ENCODE results near the gene MIEN1. TPM values are rescaled to one million over a fixed set of nuclear protein-coding genes. Genes with fewer than 3 reads are reported as not detected.
A peak's percentile ranks its signal among the peaks of the same experiment; 100 is the strongest.
"Not testable (repeated sequence)": the region's sequence is repeated elsewhere in the genome, so short reads cannot be mapped to it uniquely, and the experiment has no call there.

The MIEN1 gene
- total RNA-seq, 2 experiments from 2014 or later = 30.7 to 33.3 TPM

GRCh38 chr17:39737760-39738567 is 7.6 kb upstream of the MIEN1 start, which contains the start of gene GRB7:
Gene GRB7 (plus strand): TSS chr17:39737938. CDS start chr17:39742302, 4,364 bp downstream.
- Mint-ChIP-seq H3K9me3 (no peaks in the 10 kb centered on the region), H3K36me3 (no peaks in the 10 kb centered on the region), H3K4me1 (peaks cover 17% of the 10 kb centered on the region), H3K27me3 (peaks cover 29% of the 10 kb centered on the region), H3K4me3 (peak within 1 kb of the TSS; percentile 79), H3K27ac (peak within 1 kb of the TSS; percentile 74)
- no peak for DNase-seq

- H3K27ac Mint-ChIP-seq = no peak overlapping the region
- no peaks in the 10 kb centered on the region for H3K9me3 Mint-ChIP-seq
- no peaks in the 10 kb centered on the region for H3K36me3 Mint-ChIP-seq
- H3K27me3 Mint-ChIP-seq = peaks cover 29% of the 10 kb centered on the region
- peaks cover 17% of the 10 kb centered on the region for H3K4me1 Mint-ChIP-seq
- no peak for DNase-seq
- H3K4me3 Mint-ChIP-seq = no peak overlapping the region
Measured at GRCh38 chr17:39737206-39737759, 7.0 kb upstream of the MIEN1 start.

GRCh38 chr17:39736319-39737165 is 6.2 kb upstream of the MIEN1 start:
- Mint-ChIP-seq H3K27me3 (peaks cover 29% of the 10 kb centered on the region), H3K27ac (no peak overlapping the region), H3K36me3 (no peaks in the 10 kb centered on the region), H3K4me3 (no peak overlapping the region), H3K9me3 (no peaks in the 10 kb centered on the region), H3K4me1 (peaks cover 17% of the 10 kb centered on the region)
- no peak for DNase-seq

- no peaks in the 10 kb centered on the region for H3K9me3 Mint-ChIP-seq
- peaks cover 17% of the 10 kb centered on the region for H3K4me1 Mint-ChIP-seq
- peaks cover 29% of the 10 kb centered on the region for H3K27me3 Mint-ChIP-seq
Measured at GRCh38 chr17:39735882-39736281, 5.5 kb upstream of the MIEN1 start.

GRCh38 chr17:39732586-39732985 is 2.3 kb upstream of the MIEN1 start:
- no peaks in the 10 kb centered on the region for H3K9me3 Mint-ChIP-seq
- no peak for DNase-seq
- no peak overlapping the region for H3K4me3 Mint-ChIP-seq
- peaks cover 5% of the 10 kb centered on the region for H3K27me3 Mint-ChIP-seq
- no peak overlapping the region for H3K27ac Mint-ChIP-seq
- H3K4me1 Mint-ChIP-seq = peaks cover 14% of the 10 kb centered on the region
- no peaks in the 10 kb centered on the region for H3K36me3 Mint-ChIP-seq

More at GRCh38 chr17:39735882-39736281, 5.5 kb upstream of the MIEN1 start:
- Mint-ChIP-seq H3K36me3 (no peaks in the 10 kb centered on the region), H3K27ac (no peak overlapping the region), H3K4me3 (no peak overlapping the region)
- DNase-seq = no peak

GRCh38 chr17:39729280-39729851 is 966 bp downstream of the MIEN1 start:
- Mint-ChIP-seq H3K27ac (peak overlapping the region; percentile 89), H3K9me3 (no peaks in the 10 kb centered on the region), H3K4me1 (peaks cover 17% of the 10 kb centered on the region), H3K36me3 (no peaks in the 10 kb centered on the region), H3K27me3 (no peaks in the 10 kb centered on the region), H3K4me3 (peak overlapping the region; percentile 96)
- DNase-seq = no peak

GRCh38 chr17:39727556-39727955 is 2.8 kb downstream of the MIEN1 start:
- Mint-ChIP-seq H3K4me3 (no peak overlapping the region), H3K27ac (no peak overlapping the region), H3K4me1 (peaks cover 19% of the 10 kb centered on the region), H3K9me3 (no peaks in the 10 kb centered on the region), H3K27me3 (no peaks in the 10 kb centered on the region), H3K36me3 (no peaks in the 10 kb centered on the region)
- no peak for DNase-seq

GRCh38 chr17:39726617-39727016 is 3.7 kb downstream of the MIEN1 start:
- H3K36me3 Mint-ChIP-seq = no peaks in the 10 kb centered on the region

GRCh38 chr17:39725923-39726322 is 4.4 kb downstream of the MIEN1 start:
- H3K27ac Mint-ChIP-seq, H3K27me3 Mint-ChIP-seq, H3K4me3 Mint-ChIP-seq, DNase-seq, H3K9me3 Mint-ChIP-seq, H3K36me3 Mint-ChIP-seq: not testable (repeated sequence)
- H3K4me1 Mint-ChIP-seq = peaks cover 19% of the 10 kb centered on the region

More at GRCh38 chr17:39726617-39727016, 3.7 kb downstream of the MIEN1 start:
- Mint-ChIP-seq H3K27ac (no peak overlapping the region), H3K4me3 (no peak overlapping the region), H3K9me3 (no peaks in the 10 kb centered on the region), H3K4me1 (peaks cover 19% of the 10 kb centered on the region), H3K27me3 (no peaks in the 10 kb centered on the region)
- DNase-seq = no peak

- Mint-ChIP-seq H3K4me3 (no peak overlapping the region), H3K36me3 (no peaks in the 10 kb centered on the region), H3K9me3 (no peaks in the 10 kb centered on the region), H3K27ac (no peak overlapping the region), H3K4me1 (peaks cover 20% of the 10 kb centered on the region), H3K27me3 (no peaks in the 10 kb centered on the region)
- no peak for DNase-seq
Measured at GRCh38 chr17:39724731-39725130, 5.6 kb downstream of the MIEN1 start.

GRCh38 chr17:39722965-39723848 is 7.1 kb downstream of the MIEN1 start:
- no peaks in the 10 kb centered on the region for H3K9me3 Mint-ChIP-seq
- H3K4me3 Mint-ChIP-seq = no peak overlapping the region
- peak; percentile 37 for DNase-seq
- no peaks in the 10 kb centered on the region for H3K27me3 Mint-ChIP-seq
- H3K36me3 Mint-ChIP-seq = no peaks in the 10 kb centered on the region
- H3K27ac Mint-ChIP-seq = no peak overlapping the region
- peaks cover 7% of the 10 kb centered on the region for H3K4me1 Mint-ChIP-seq

- no peaks in the 10 kb centered on the region for H3K27me3 Mint-ChIP-seq
- H3K27ac Mint-ChIP-seq = no peak overlapping the region
- no peaks in the 10 kb centered on the region for H3K9me3 Mint-ChIP-seq
- no peak overlapping the region for H3K4me3 Mint-ChIP-seq
- H3K4me1 Mint-ChIP-seq = peaks cover 7% of the 10 kb centered on the region
- H3K36me3 Mint-ChIP-seq = no peaks in the 10 kb centered on the region
- DNase-seq = no peak
Measured at GRCh38 chr17:39722104-39722503, 8.2 kb downstream of the MIEN1 start.

GRCh38 chr17:39719563-39720355 is 10.6 kb downstream of the MIEN1 start:
- H3K4me1 Mint-ChIP-seq = peaks cover 5% of the 10 kb centered on the region
- H3K4me3 Mint-ChIP-seq = no peak overlapping the region
- H3K36me3 Mint-ChIP-seq = no peaks in the 10 kb centered on the region
- H3K9me3 Mint-ChIP-seq = no peaks in the 10 kb centered on the region
- no peaks in the 10 kb centered on the region for H3K27me3 Mint-ChIP-seq
- H3K27ac Mint-ChIP-seq = no peak overlapping the region
- no peak for DNase-seq
